HG02623 (cell line): ENCODE measurements around the gene SLFN13.
"Not testable (repeated sequence)": the region's sequence is repeated elsewhere in the genome, so short reads cannot be mapped to it uniquely, and the experiment has no call there.

Experiments used
- ATAC-seq: cut with Tn5 transposase; IDR thresholded peaks from one replicate; pipeline ENCODE4 v1.9.1; 2021; ENCODE audit warnings: moderate library complexity; ENCODE audit not compliant: unreplicated experiment

The SLFN13 gene, protein sequence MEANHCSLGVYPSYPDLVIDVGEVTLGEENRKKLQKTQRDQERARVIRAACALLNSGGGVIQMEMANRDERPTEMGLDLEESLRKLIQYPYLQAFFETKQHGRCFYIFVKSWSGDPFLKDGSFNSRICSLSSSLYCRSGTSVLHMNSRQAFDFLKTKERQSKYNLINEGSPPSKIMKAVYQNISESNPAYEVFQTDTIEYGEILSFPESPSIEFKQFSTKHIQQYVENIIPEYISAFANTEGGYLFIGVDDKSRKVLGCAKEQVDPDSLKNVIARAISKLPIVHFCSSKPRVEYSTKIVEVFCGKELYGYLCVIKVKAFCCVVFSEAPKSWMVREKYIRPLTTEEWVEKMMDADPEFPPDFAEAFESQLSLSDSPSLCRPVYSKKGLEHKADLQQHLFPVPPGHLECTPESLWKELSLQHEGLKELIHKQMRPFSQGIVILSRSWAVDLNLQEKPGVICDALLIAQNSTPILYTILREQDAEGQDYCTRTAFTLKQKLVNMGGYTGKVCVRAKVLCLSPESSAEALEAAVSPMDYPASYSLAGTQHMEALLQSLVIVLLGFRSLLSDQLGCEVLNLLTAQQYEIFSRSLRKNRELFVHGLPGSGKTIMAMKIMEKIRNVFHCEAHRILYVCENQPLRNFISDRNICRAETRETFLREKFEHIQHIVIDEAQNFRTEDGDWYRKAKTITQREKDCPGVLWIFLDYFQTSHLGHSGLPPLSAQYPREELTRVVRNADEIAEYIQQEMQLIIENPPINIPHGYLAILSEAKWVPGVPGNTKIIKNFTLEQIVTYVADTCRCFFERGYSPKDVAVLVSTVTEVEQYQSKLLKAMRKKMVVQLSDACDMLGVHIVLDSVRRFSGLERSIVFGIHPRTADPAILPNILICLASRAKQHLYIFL

DNA sequence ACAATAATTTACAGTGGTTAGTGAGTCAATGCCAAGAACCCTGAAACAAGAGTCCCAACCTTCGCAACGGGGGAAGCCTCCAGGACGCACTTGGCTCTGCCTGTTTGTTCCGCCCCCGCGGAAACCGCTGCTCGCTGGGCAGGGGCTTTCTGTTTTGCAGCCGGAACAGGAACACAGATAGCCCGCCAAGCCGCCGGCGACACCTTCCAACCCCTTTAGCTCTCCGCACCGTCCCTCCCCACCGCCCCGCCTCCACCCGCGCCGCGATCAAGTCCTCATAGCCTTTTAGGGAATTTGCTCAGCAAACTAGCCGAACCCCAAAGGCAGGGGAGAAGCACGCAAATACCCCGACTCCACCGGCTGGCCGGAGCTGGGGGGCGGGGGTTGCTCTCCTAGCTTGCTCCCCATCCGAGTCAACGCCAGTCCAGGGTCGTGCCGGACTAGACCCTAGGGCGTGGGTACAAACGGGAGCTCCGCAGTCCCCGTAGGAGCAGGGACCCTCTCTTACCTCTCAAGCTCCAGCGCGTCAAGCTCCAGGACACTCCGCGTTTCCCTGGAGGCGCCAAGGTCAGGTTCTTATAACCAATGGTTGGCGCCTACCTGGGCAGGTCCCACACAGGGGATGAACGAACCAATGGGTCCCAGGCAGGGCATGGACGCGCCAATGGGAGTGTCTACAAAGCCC is at the start of gene SLFN13:
Gene SLFN13, minus strand, starts transcription at position 553 of the 685 bp plus-strand sequence. CDS start 3,086 bp downstream, outside the sequence.
- ATAC-seq, result peak; percentile 67

DNA sequence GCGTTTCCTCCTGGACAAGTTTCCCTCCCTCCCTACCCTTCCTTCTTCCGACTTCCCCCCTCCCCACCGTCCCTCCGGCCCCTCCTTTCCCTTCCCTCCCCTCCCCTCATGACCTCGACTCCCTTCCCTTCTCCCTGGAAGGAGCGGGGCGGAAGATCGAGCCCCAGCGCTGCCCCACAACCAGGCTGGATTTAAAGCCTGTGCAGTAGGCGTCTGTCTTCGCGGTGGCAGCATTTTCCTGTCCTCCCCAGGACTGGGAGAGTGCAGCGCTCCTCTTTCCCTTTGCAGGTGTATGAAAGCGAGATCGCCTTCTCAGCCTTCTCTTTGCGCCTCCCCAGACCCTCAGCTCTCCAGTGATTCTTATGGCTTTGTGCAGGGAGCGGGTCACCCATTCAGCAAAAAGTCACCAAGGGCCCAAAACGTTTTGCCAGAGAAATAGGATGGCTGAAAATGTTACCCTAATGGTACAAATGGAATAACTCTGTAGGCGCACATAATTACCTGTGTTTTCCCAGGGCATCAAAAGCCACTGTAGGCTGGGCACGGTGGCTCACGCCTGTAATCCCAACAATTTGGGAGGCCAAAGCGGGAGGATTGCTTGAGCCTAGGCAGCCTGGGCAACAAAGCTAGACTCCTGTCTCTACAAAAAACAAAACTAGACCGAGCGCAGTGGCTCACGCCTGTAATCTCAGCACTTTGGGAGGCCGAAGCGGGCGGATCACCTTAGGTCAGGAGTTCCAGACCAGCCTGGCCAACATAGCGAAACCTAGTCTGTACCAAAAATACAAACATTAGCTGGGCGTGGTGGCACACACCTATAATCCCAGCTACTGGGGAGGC is 48.1 kb upstream of the SLFN13 start:
- ATAC-seq, result no peak

DNA sequence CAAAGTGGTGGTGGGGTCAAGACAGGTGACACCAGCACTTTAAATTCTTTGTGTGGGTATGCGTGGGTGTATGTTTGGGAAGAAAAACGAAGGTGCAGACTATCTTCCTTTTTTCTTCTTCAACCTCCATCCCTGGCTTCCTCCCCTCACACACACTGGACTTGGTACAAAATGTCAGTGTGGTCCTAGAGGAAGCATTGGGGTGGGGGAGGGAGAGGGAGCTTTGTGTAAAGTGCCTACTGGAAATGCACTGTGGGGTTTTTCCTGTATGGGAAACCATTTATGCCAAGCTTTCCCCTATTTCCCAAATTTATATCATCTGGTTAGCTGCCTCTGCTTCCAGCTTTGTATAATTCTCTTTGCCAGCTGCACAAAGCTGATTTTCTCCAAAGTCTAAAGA is 44.5 kb upstream of the SLFN13 start:
- ATAC-seq, result no peak

DNA sequence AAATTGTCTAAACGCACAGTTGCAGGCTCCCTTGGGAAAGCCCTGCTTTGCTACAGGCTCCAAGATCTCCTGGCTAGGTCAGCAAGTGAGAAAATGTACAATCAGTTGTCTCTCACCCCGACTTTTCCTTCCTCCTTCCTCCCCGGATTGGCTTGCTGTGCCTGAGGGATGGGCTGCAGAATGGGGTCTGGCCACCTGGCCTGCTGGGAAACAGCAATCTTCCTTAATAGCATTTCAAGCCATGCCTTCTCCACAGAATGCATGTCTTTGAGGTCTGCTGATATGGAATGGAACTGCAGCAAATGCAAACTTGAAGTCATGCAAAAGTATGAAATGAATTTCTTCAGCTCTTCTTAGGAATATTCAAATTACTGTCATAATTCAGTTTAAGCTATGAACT is 42.9 kb upstream of the SLFN13 start:
- ATAC-seq, result no peak

DNA sequence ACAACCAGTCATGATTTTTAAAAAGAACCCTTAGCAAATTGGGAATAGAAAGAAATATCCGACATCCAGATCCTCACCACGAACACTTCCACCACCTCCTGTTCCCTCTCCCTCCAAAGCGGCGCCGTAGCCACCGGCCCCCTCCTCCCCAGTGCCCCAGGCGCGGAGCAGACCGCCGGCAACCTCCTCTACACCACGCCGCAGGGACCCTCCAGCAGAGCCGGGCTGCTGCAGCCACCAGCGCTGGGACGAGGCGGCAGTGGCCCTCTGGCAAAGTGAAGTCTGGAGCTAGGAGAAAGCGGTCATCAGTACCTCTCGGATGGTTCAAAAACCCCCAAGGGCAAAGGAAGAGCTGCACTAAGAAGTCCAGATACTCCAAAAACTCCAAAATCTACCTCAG is 41.4 kb upstream of the SLFN13 start:
- ATAC-seq, result no peak

DNA sequence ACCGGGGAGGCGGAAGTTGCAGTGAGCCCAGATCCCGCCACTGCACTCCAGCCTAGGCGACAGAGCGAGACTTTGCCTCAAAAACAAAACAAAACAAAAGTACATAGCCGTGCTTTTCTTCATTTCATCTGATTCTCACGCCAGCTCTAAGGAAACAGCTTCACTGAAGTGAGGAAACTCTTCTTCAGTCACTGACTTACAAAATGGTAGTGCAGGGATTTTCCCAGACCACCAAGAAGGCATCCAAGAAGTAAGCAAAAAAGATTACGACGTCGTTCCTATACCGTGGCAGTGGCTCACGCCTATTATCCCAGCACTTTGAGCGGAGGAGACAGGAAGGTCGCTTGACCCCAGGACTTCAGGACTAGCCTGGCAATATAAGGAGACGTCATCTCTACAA is 40.4 kb upstream of the SLFN13 start:
- no peak for ATAC-seq

DNA sequence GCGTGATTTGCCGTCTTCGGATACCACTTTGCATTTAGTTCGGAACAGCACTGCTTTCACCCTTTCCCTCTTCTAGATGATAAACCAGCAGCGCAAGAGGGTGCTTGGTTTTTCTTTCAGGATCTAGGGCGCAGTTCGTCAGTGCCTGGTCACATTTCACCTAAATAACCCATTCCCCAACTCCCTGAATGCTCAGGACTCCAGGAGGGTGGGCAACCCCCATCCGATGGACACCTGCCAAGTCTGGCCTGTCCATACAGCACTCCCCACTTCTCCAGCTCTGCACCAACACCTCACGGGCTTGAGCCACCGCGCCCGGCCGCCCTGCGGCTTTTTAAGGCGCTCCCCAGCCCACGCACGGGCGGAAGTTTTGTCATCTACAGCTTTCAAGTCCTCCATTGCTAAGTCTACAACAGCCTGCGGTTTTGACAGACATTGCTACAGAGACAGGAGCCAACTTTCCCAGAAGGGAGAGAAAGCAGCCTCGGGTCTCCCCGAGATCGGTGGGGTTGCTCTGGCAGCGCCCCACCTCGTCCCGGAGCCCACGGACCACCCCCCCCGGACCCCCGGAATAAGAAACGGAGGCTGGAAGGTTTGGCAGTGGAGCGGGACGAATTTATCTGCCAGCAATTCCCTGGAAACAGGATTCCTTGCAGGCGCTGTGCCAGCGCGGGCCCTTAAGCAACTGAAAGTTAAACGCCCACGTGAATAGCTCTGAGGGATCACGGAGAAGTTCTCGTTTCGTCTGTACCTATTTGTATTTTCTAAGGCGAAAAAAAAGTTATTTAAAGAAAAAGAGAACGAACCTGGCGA is 38.6 kb upstream of the SLFN13 start:
- ATAC-seq, result no peak

DNA sequence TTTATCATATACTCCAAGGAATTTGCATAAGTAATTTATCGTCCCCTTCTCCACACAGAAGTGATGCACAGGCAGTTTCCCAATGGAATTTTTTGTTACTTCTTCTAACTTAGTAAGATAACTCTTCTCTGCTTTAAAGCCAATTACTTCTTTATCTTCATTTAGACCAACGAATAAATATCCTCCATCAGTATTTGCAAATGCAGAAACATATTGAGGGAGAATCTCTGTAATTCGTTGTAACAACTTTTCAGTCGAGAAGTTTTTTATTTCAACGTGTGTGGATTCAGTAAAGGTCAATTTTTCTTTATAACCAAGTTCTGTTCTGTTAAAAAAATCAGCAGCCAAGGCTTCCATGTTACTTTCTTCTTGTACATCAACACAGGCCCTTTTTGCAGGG is 30.7 kb upstream of the SLFN13 start:
- no peak for ATAC-seq

DNA sequence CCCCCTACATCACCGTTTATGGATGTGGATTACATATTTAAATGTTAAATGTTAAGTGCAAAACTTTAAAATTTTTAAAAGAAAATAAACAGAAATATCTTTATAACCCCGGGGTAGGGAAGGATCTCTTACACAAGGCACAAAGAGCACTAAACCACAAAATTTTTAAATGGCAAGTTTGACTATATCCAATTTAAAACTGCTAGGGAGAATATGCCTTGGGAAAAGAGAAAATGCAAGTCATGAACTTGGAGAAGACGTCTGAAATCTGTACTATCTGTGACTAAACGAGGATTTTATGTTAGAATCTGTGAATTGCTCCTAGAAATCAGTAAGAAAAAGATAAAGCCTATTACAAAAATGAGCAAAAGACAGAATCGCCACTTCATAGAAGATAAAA is 28.7 kb upstream of the SLFN13 start:
- no peak for ATAC-seq

DNA sequence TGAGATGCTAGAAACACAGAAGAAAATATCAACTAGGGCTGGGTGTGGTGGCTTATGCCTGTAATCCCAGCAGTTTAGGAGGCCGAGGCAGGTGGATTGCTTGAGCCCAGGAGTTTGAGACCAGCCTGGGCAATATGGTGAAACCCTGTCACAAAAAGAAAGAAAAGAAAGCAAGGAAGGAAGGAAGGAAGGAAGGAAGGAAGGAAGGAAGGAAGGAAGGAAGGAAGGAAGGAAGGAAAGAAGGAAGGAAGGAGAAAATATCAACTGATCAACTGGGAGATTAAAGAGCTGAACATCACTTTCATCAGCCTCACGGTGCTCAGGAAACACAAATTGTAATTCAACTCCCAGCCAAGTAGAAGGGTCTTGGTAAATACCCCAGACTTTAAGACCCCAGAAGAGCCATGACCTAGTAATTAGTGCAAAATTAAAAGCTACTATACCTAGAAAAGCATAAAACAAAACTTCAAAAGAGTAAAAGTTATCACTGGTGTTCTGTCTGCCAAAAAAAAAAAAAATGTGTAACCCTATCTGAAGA is 27.8 kb upstream of the SLFN13 start:
- ATAC-seq, result no peak

DNA sequence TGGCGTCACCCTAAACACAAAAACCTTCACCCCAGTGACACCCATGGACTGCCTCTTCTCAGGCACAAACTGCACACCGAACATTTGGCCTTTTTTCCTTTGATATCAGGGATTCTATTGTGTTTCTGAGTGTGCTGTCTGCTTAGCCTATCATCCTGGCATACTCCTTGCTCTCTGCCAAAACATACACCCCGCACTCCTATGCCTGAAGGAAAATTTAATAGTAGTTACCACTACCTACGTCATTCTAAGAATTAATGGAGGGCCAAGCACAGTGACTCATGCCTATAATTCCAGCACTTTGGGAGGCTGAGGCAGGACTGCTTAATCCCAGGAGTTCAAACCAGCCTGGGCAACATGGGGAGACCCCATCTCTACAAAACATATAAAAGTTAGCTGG is 19.9 kb upstream of the SLFN13 start:
- ATAC-seq, result no peak

DNA sequence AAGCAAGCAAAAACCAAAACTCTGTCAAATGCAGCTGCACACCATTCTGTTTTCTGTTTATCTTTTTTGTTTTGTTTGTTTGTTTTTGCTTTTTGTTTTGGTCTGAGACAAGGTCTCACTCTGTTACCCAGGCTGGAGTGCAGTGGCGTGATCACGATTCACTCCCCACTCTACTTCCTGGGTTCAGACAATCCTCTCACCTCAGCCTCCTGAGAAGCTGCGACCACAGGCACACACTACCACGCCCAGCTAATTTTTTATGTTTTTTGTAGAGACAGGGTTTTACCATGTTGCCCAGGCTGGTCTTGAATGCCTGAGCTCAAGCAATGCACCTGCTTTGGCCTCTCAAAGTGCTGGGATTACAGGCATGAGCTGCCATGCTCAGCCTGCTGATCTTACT is 19.3 kb upstream of the SLFN13 start:
- no peak for ATAC-seq

DNA sequence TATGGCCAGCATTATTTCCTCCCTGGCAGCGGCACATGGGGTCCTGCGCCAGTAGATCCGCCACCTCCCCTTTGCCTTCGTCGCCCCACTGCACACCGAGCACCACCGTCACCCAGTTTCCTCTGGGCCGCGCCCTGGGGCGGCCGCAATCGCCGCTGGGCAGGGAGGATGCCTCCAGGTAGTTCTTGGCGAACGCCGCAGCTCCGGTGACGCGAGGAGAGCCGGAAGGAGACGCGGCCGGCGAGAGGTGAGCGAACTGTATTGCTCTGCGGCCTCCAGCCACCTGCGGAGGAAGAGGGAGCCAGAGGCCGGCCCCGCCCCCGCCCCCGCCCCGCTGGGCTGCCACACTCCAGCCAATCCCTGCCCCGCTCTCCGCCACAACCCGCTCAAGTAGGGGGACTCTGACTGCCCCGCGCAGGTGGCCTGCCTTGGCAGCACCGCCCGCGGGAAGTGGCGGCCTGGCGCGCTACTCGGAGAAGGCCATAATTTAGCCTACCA is 11.8 kb upstream of the SLFN13 start:
- peak; percentile 75 for ATAC-seq

DNA sequence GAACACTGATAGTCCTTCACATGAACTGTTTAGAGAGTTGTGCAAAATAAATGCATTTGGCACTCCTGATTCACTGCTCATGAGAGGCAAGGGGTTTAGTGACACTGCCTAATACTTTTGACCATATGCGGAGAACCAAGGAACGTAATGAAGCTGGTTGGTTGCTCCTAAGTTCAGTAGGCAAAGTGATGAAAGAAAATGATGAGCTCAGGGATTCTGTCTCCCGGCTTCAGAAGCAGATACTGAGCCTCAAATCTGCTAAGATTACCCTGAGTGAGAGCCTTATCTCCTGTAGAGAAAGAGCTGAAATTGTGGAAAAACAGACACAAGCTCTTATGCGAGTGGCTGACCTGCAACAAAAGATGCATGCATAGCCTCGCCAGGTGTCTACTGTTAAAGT is 5.5 kb upstream of the SLFN13 start:
- ATAC-seq, result not testable (repeated sequence)

DNA sequence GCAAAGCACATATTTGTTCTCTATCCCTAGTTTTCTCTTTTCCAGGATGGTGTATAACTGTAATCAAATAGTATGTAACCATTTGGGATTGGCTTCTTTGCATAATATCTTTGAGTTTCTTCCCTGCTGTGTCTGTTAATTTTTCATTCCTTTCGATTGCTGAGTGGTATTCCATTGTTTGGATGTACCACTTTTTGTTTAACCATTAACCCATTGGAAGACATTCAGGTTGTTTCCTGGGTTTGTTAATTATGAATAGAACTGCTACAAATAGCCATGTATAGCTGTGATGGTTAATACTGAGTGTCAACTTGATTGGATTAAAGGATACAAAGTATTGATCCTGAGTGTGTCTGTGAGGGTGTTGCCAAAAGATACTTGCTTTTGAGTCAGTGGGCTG is 4.6 kb upstream of the SLFN13 start:
- ATAC-seq, result no peak

DNA sequence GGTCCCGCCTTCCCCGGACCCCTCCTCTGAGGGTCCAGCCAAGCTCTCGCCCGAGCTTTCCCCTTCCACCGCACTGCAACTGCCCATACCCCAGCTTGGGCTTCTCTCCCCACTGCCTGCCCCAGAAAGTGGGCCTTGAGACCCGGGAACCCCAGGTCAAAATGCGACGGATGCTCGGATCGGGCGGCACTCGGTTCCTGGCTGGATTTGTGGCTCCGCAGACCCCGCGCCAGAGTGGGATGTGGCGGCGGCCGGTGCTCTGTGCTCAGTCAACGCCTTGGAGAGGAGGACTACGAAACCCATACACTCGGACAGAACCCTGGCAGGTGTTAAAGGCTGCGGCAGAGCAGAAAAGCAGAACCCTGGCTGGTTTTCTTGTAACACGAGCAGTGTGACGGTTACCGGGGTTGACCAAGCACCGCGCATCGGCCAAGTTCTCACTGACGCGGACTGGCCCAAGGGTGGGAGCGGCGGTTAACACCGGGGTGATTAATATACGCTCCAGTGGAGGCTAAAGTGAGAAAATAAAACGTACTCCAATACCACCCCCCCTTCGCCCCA is 885 bp upstream of the SLFN13 start:
- ATAC-seq, result no peak

DNA sequence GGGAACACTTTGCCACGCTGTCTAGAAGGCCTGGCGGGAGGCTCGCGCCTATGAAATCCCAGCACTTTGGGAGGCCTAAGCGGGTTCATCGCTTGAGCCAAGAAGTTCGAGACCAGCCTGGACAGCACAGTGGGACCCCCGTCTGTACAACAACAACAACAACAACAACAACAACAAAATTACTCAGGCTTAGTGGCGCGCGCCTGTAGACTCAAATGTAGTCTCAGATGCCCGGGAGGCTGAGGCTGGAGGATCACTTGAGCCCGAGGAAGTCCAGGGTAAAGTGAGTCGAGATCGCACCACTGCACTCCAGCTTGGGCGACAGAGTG is 297 bp upstream of the SLFN13 start:
- peak; percentile 11 for ATAC-seq

DNA sequence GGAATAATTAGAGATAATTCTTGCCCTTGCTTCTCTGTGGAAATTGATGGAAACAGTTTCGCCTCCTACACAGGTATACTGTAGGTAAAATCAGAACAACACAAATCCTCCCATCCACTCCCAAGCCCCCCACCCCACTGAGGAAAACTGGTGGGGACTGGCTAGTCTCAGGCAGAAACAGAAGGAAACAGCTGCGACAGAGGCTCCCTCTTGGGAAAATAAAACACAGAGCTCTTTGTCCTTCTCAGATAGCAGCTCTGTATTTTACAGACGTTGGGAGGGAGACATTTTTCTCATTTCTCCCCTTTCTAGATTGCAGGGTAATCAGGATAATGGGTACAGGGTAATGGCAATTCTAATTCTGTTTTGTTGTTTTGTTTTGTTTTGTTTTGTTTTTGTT is 1.1 kb downstream of the SLFN13 start:
- no peak for ATAC-seq

DNA sequence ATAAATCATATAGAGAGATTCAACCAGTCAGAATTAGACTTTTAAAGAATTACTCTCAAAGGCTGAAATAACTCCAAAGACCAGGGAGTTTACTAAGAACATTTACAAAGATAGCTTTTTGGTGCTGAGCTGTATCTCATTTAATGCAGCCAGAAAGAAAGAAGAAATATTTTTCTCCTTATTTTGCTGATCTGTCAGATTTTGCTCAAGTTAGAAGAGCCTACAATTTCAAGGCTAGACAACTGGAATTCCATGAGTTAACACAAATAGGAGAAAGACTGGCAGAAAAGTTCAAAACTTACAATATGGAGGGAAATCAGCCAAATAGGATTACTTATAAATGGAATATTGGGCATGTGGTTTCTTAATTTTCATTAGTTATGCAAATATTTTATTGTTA is 10.1 kb downstream of the SLFN13 start:
- no peak for ATAC-seq
